ENCODE measurements around the gene FAM168A. TPM values are rescaled to one million over a fixed set of nuclear protein-coding genes. Genes with fewer than 3 reads are reported as not detected.

The FAM168A gene
- total and polyA plus RNA-seq, 2 of the 8 experiments (the other 6 are each of a cell fraction or from before 2014, with no cell fraction given) = 17.1 to 21.6 TPM

- no peak for TF ChIP-seq MAX (IDR thresholded peaks at IDR 0.05)
Observed at GRCh38 chr11:73398132-73398526, 199.8 kb downstream of the FAM168A start (continued).

Measured in H1 (cell line).